ENCODE data around the gene CFAP92.

Gene CFAP92

GRCh38 chr3:129017484-129017899 is 23.6 kb upstream of the CFAP92 start:
- Mint-ChIP-seq H3K4me3 (no peak overlapping the region), H3K36me3 (ENCODE audit: low read depth) (no peaks in the 10 kb centered on the region)

DNA sequence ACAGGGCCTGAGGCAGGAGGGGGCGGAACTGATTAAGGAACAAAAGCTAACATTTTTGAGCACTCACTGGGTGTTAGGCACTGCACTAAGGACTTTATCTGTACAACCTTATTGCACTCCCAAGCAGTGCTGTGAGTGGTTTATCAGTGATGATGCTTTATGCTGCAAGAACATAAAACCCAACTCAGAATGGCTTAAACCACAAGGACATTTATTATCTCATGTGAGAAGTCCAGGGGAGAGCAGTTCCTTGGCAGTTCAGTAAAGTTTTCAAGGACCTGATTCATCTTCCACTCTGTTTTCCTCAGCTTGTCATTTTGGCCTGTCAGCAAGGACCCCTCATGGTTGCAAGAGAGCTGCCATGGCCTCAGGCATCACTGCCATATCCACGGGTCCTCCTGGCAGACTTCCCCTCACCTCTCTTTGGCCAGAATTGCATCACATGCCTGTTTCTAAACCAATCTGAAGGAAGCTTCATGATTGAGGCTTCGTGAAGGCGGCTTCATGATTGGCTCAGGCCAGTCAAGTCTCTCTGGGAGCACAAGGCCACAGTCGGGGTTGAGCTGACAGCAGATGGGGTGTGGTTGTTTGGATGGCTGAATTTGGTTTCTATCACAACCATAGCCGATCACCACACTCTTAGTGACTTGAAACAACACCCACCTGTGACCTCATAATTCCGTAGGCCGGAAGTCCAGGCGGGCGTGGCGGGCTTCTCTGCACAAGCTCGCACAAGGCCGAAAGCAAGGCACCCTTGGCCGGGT is 23.0 kb upstream of the CFAP92 start:
- H3K27me3 Mint-ChIP-seq (ENCODE audit: low read depth, poor library complexity) = peaks cover 8% of the 10 kb centered on the region

More at GRCh38 chr3:129017484-129017899, 23.6 kb upstream of the CFAP92 start:
- H3K4me1 Mint-ChIP-seq = peaks cover 42% of the 10 kb centered on the region
- DNase-seq = no peak
- H3K9me3 Mint-ChIP-seq = no peaks in the 10 kb centered on the region
- H3K27me3 Mint-ChIP-seq (ENCODE audit: low read depth, poor library complexity) = peaks cover 8% of the 10 kb centered on the region
- no peak overlapping the region for H3K27ac Mint-ChIP-seq
- TF ChIP-seq, protein P1, sequence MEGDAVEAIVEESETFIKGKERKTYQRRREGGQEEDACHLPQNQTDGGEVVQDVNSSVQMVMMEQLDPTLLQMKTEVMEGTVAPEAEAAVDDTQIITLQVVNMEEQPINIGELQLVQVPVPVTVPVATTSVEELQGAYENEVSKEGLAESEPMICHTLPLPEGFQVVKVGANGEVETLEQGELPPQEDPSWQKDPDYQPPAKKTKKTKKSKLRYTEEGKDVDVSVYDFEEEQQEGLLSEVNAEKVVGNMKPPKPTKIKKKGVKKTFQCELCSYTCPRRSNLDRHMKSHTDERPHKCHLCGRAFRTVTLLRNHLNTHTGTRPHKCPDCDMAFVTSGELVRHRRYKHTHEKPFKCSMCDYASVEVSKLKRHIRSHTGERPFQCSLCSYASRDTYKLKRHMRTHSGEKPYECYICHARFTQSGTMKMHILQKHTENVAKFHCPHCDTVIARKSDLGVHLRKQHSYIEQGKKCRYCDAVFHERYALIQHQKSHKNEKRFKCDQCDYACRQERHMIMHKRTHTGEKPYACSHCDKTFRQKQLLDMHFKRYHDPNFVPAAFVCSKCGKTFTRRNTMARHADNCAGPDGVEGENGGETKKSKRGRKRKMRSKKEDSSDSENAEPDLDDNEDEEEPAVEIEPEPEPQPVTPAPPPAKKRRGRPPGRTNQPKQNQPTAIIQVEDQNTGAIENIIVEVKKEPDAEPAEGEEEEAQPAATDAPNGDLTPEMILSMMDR (IDR thresholded peaks at IDR 0.05) = no peak

GRCh38 chr3:129016356-129016719 is 22.5 kb upstream of the CFAP92 start:
- H3K9me3 Mint-ChIP-seq = no peaks in the 10 kb centered on the region
- H3K36me3 Mint-ChIP-seq (ENCODE audit: low read depth) = no peaks in the 10 kb centered on the region
- TF ChIP-seq, protein P1 (IDR thresholded peaks at IDR 0.05) = no peak
- no peak for DNase-seq
- peaks cover 42% of the 10 kb centered on the region for H3K4me1 Mint-ChIP-seq
- peaks cover 5% of the 10 kb centered on the region for H3K27me3 Mint-ChIP-seq (ENCODE audit: low read depth, poor library complexity)
- H3K4me3 Mint-ChIP-seq = no peak overlapping the region
- no peak overlapping the region for H3K27ac Mint-ChIP-seq

More for the DNA sequence above, 23.0 kb upstream of the CFAP92 start:
- Mint-ChIP-seq H3K4me3 (no peak overlapping the region), H3K27ac (no peak overlapping the region), H3K4me1 (peaks cover 42% of the 10 kb centered on the region), H3K9me3 (no peaks in the 10 kb centered on the region), H3K36me3 (ENCODE audit: low read depth) (no peaks in the 10 kb centered on the region)
- TF ChIP-seq, protein P1 (IDR thresholded peaks at IDR 0.05) = no peak
- no peak for DNase-seq

GRCh38 chr3:129015388-129016105 is 21.7 kb upstream of the CFAP92 start:
- no peak overlapping the region for H3K27ac Mint-ChIP-seq
- H3K4me3 Mint-ChIP-seq = no peak overlapping the region
- H3K27me3 Mint-ChIP-seq (ENCODE audit: low read depth, poor library complexity) = peaks cover 5% of the 10 kb centered on the region
- no peaks in the 10 kb centered on the region for H3K36me3 Mint-ChIP-seq (ENCODE audit: low read depth)
- peaks cover 47% of the 10 kb centered on the region for H3K4me1 Mint-ChIP-seq
- DNase-seq = no peak
- no peaks in the 10 kb centered on the region for H3K9me3 Mint-ChIP-seq
- TF ChIP-seq, protein P1 (IDR thresholded peaks at IDR 0.05) = no peak

- H3K4me1 Mint-ChIP-seq = peaks cover 47% of the 10 kb centered on the region
- peaks cover 5% of the 10 kb centered on the region for H3K27me3 Mint-ChIP-seq (ENCODE audit: low read depth, poor library complexity)
- no peaks in the 10 kb centered on the region for H3K9me3 Mint-ChIP-seq
- H3K4me3 Mint-ChIP-seq = no peak overlapping the region
- no peak overlapping the region for H3K27ac Mint-ChIP-seq
- TF ChIP-seq, protein P1 (IDR thresholded peaks at IDR 0.05) = no peak
- H3K36me3 Mint-ChIP-seq (ENCODE audit: low read depth) = no peaks in the 10 kb centered on the region
- DNase-seq = no peak
These were observed 21.0 kb upstream of the CFAP92 start for GRCh38 chr3:129014793-129015345.
